Measurements from ENCODE around the gene PCDHGA3. TPM values are rescaled to one million over a fixed set of nuclear protein-coding genes. Genes with fewer than 3 reads are reported as not detected.
A peak's percentile ranks its signal among the peaks of the same experiment; 100 is the strongest.
"Not testable (repeated sequence)": the region's sequence is repeated elsewhere in the genome, so short reads cannot be mapped to it uniquely, and the experiment has no call there.

The PCDHGA3 gene
- polyA plus RNA-seq, 1 donor from 2014 or later = 0.26 TPM

- H3K9me2 ChIP-seq (ENCODE audit: insufficient read depth, low read length) = no peaks in the 10 kb centered on the region
- no peaks in the 10 kb centered on the region for H3F3A ChIP-seq (ENCODE audit: insufficient read depth, low read length, poor library complexity, severe bottlenecking)
- H2AFZ ChIP-seq (ENCODE audit: low read depth, low read length) = no peak within 1 kb of the TSS
- H3K9me3 ChIP-seq (ENCODE audit: low read length) = peaks cover 49% of the 10 kb centered on the region
- peak within 1 kb of the TSS; percentile 53 for H3K4me3 ChIP-seq (ENCODE audit: low read length)
- H3K79me2 ChIP-seq (replicated peaks; ENCODE audit: insufficient read depth, low read length) = no peaks in the 10 kb centered on the region
- no peaks in the 10 kb centered on the region for H3K27me3 ChIP-seq (ENCODE audit: insufficient read depth, low read depth, low read length)
- no peaks in the 10 kb centered on the region for H3K36me3 ChIP-seq (ENCODE audit: insufficient read depth, low read length)
- H3K27ac ChIP-seq (ENCODE audit: low read length) = no peak within 1 kb of the TSS
- TF ChIP-seq TAF1 (IDR thresholded peaks at IDR 0.05; ENCODE audit: low read depth) = no peak
- TF ChIP-seq RAD21 (conservative IDR thresholded peaks at IDR 0.05) = no peak
- TF ChIP-seq EZH2 (IDR thresholded peaks at IDR 0.05; ENCODE audit: borderline replicate concordance, insufficient read depth, low read length, poor library complexity, severe bottlenecking) = no peak
- TF ChIP-seq CTCF (IDR thresholded peaks at IDR 0.05; ENCODE audit: poor library complexity, severe bottlenecking) = no peak
- no peak within 1 kb of the TSS for H3K9ac ChIP-seq (ENCODE audit: low read length)
- H4K20me1 ChIP-seq (ENCODE audit: insufficient read depth) = no peaks in the 10 kb centered on the region
- no peak within 1 kb of the TSS for H3K4me2 ChIP-seq (ENCODE audit: low read length)
Observed at GRCh38 chr5:141392429-141393198, 49.0 kb downstream of the PCDHGA3 start, which contains the start of gene PCDHGA8. TSS of gene PCDHGA8 (plus strand) at chr5:141392633. CDS start at chr5:141392814, 181 bp downstream.

GRCh38 chr5:141393267-141393666 lies 49.6 kb downstream of the PCDHGA3 start:
- Histone ChIP-seq H3K27ac (ENCODE audit: low read length) (no peak overlapping the region), H3K79me2 (replicated peaks; ENCODE audit: insufficient read depth, low read length) (no peaks in the 10 kb centered on the region), H3F3A (ENCODE audit: insufficient read depth, low read length, poor library complexity, severe bottlenecking) (no peaks in the 10 kb centered on the region), H3K9me2 (ENCODE audit: insufficient read depth, low read length) (no peaks in the 10 kb centered on the region), H3K9me3 (ENCODE audit: low read length) (peaks cover 49% of the 10 kb centered on the region), H3K27me3 (ENCODE audit: insufficient read depth, low read depth, low read length) (no peaks in the 10 kb centered on the region), H3K36me3 (ENCODE audit: insufficient read depth, low read length) (no peaks in the 10 kb centered on the region), H4K20me1 (ENCODE audit: insufficient read depth) (no peaks in the 10 kb centered on the region), H3K4me2 (ENCODE audit: low read length) (no peak overlapping the region), H2AFZ (ENCODE audit: low read depth, low read length) (no peak overlapping the region), H3K4me3 (ENCODE audit: low read length) (peak overlapping the region; percentile 10), H3K9ac (ENCODE audit: low read length) (no peak overlapping the region)
- TF ChIP-seq POLR2AphosphoS5 (IDR thresholded peaks at IDR 0.05) = no peak
- no peak for TF ChIP-seq CTCF (IDR thresholded peaks at IDR 0.05; ENCODE audit: poor library complexity, severe bottlenecking)
- TF ChIP-seq TAF1 (IDR thresholded peaks at IDR 0.05; ENCODE audit: low read depth) = no peak
- TF ChIP-seq REST (IDR thresholded peaks at IDR 0.05; ENCODE audit: borderline replicate concordance) = no peak
- TF ChIP-seq RAD21 (conservative IDR thresholded peaks at IDR 0.05) = no peak
- no peak for TF ChIP-seq SMC3 (conservative IDR thresholded peaks at IDR 0.05; ENCODE audit: poor library complexity)
- no peak for TF ChIP-seq EZH2 (IDR thresholded peaks at IDR 0.05; ENCODE audit: borderline replicate concordance, insufficient read depth, low read length, poor library complexity, severe bottlenecking)
- TF ChIP-seq EP300 (conservative IDR thresholded peaks at IDR 0.05; ENCODE audit: poor library complexity, severe bottlenecking) = no peak

GRCh38 chr5:141394401-141395187 lies 51.0 kb downstream of the PCDHGA3 start:
- not testable (repeated sequence) for H3K27ac ChIP-seq (ENCODE audit: low read length); H4K20me1 ChIP-seq (ENCODE audit: insufficient read depth); H3F3A ChIP-seq (ENCODE audit: insufficient read depth, low read length, poor library complexity, severe bottlenecking); H3K79me2 ChIP-seq (replicated peaks; ENCODE audit: insufficient read depth, low read length); H2AFZ ChIP-seq (ENCODE audit: low read depth, low read length); H3K9me2 ChIP-seq (ENCODE audit: insufficient read depth, low read length); H3K4me3 ChIP-seq (ENCODE audit: low read length); H3K4me2 ChIP-seq (ENCODE audit: low read length); H3K36me3 ChIP-seq (ENCODE audit: insufficient read depth, low read length); H3K27me3 ChIP-seq (ENCODE audit: insufficient read depth, low read depth, low read length); H3K9ac ChIP-seq (ENCODE audit: low read length)
- H3K9me3 ChIP-seq (ENCODE audit: low read length) = peaks cover 53% of the 10 kb centered on the region
